Uterus (tissue), 4 donors: ENCODE data around the gene SLC44A2. TPM values are rescaled to one million over a fixed set of nuclear protein-coding genes. Genes with fewer than 3 reads are reported as not detected.

ENCODE experiments used
- DNase-seq, 2 donors: peaks; one replicate each; pipeline ENCODE4 v3.0.0-alpha.2; 2019 to 2020
- H3K27ac ChIP-seq, 2 donors: fragments of 200-600 bp; sonication (generic); 1 replicate in 1 of 2; 2 replicates in 1 of 2; pipeline ENCODE4 v1.5.1; 2016 to 2018
- H3K27me3 ChIP-seq, 2 donors: fragments of 200-600 bp; sonication (generic); one replicate each; pipeline ENCODE4 v1.5.1; 2018 to 2019; ENCODE audit warnings: control low read depth in 1 of 2
- H3K36me3 ChIP-seq, 2 donors: fragments of 200-600 bp; sonication (generic); one replicate each; pipeline ENCODE4 v1.5.1; 2019; ENCODE audit warnings: control low read depth in 1 of 2
- H3K4me1 ChIP-seq, 2 donors: fragments of 200-600 bp; sonication (generic); one replicate each; pipeline ENCODE4 v1.5.1; 2018 to 2019; ENCODE audit warnings: control low read depth in 1 of 2
- H3K4me3 ChIP-seq, 2 donors: fragments of 200-600 bp; sonication (generic); 1 replicate in 1 of 2; 2 replicates in 1 of 2; pipeline ENCODE4 v1.5.1; 2018 to 2019; ENCODE audit warnings: mild to moderate bottlenecking in 1 of 2
- H3K9me3 ChIP-seq, 2 donors: fragments of 200-600 bp; sonication (generic); one replicate each; pipeline ENCODE4 v1.5.1; 2019; ENCODE audit warnings: control low read depth in 1 of 2
- CTCF ChIP-seq, 4 experiments: fragments of 200-600 bp in 2 of 4; fragments of 450-650 bp in 2 of 4; sonication (generic) in 2 of 4; IDR thresholded peaks; one replicate each; pipeline ENCODE4 v1.5.1; 2016 to 2019; ENCODE audit warnings: antibody characterized with exemption in 4 of 4, mild to moderate bottlenecking in 2 of 4, moderate library complexity in 1 of 4
- POLR2A ChIP-seq, 2 donors: fragments of 450-650 bp; IDR thresholded peaks; one replicate each; pipeline ENCODE4 v1.6.1; 2016; ENCODE audit warnings: antibody characterized with exemption in 2 of 2, mild to moderate bottlenecking in 1 of 2, moderate library complexity in 1 of 2
- intact Hi-C: fragments of 100-400 bp; cut with DNase I; formaldehyde crosslinking; loops from one replicate; pipeline ENCODE4 v1.15.1; 2023; ENCODE audit warnings: low total_unique reads
- total RNA-seq, 4 donors: library from RNA; depleted of rRNA in 3 of 4; stranded (reverse); fragments of >200 nt in 3 of 4; gene quantifications; one replicate each; pipeline versions ENCODE4 v1.1.0 to v1.2.4, GENCODE V29; 2014 to 2023
- donor health status: DM: yes; HTN: yes; CAD: no.

SLC44A2 gene
- total RNA-seq, 4 donors from 2014 or later: 38.5 to 107 (median 65.8) TPM

- no peak for DNase-seq
- Histone ChIP-seq H3K4me3 (no peak overlapping the region), H3K9me3 (no peaks in the 10 kb centered on the region), H3K36me3 (no peaks in the 10 kb centered on the region), H3K4me1 (no peaks in the 10 kb centered on the region), H3K27ac (no peak overlapping the region), H3K27me3 (no peaks in the 10 kb centered on the region)
- TF ChIP-seq POLR2A (IDR thresholded peaks at IDR 0.05) (no peak), CTCF (IDR thresholded peaks at IDR 0.05) (no peak)
- intact Hi-C loops: no loop called here
Observed at GRCh38 chr19:10634963-10635362, 9.6 kb downstream of the SLC44A2 start.

- Histone ChIP-seq H3K9me3 (no peaks in the 10 kb centered on the region), H3K4me3 (no peak overlapping the region), H3K27me3 (no peaks in the 10 kb centered on the region), H3K27ac (no peak overlapping the region), H3K36me3 (no peaks in the 10 kb centered on the region), H3K4me1 (no peaks in the 10 kb centered on the region)
- TF ChIP-seq CTCF (IDR thresholded peaks at IDR 0.05) (no peak), POLR2A (IDR thresholded peaks at IDR 0.05) (no peak)
- intact Hi-C loops: no loop called here
- no peak for DNase-seq
Observed at GRCh38 chr19:10636304-10636972, 11.1 kb downstream of the SLC44A2 start.

GRCh38 chr19:10637894-10638293, 12.5 kb downstream of the SLC44A2 start:
- no peaks in the 10 kb centered on the region for H3K36me3 ChIP-seq
- H3K4me1 ChIP-seq: no peaks in the 10 kb centered on the region
- intact Hi-C loops: no loop called here
- no peaks in the 10 kb centered on the region for H3K27me3 ChIP-seq
- no peak for DNase-seq
- TF ChIP-seq CTCF (IDR thresholded peaks at IDR 0.05) (no peak), POLR2A (IDR thresholded peaks at IDR 0.05) (no peak)
- H3K9me3 ChIP-seq: no peaks in the 10 kb centered on the region
- H3K27ac ChIP-seq: no peak overlapping the region
- H3K4me3 ChIP-seq: no peak overlapping the region

GRCh38 chr19:10639836-10640235, 14.5 kb downstream of the SLC44A2 start:
- TF ChIP-seq CTCF (IDR thresholded peaks at IDR 0.05) (no peak), POLR2A (IDR thresholded peaks at IDR 0.05) (no peak)
- Histone ChIP-seq H3K36me3 (no peaks in the 10 kb centered on the region), H3K9me3 (no peaks in the 10 kb centered on the region), H3K4me3 (no peak overlapping the region), H3K4me1 (peaks cover 0 to 5% of the 10 kb centered on the region in 2 donors), H3K27me3 (no peaks in the 10 kb centered on the region), H3K27ac (no peak overlapping the region)
- DNase-seq: no peak
- intact Hi-C loops: loop anchor here (5.0 kb wide), 1 partner anchor 58 kb away; no protein-coding TSS in a partner anchor

GRCh38 chr19:10640361-10640760, 15.0 kb downstream of the SLC44A2 start:
- H3K36me3 ChIP-seq: no peaks in the 10 kb centered on the region
- H3K27me3 ChIP-seq: no peaks in the 10 kb centered on the region
- DNase-seq: no peak
- intact Hi-C loops: loop anchor here (5.0 kb wide), 1 partner anchor 58 kb away; no protein-coding TSS in a partner anchor
- H3K4me3 ChIP-seq: no peak overlapping the region
- H3K27ac ChIP-seq: no peak overlapping the region
- peaks cover 0 to 5% of the 10 kb centered on the region in 2 donors for H3K4me1 ChIP-seq
- no peaks in the 10 kb centered on the region for H3K9me3 ChIP-seq
- TF ChIP-seq CTCF (IDR thresholded peaks at IDR 0.05): no peak
- no peak for TF ChIP-seq POLR2A (IDR thresholded peaks at IDR 0.05)
